Neural cell (in vitro differentiated cells): ENCODE data around the gene PHF21A. TPM values are rescaled to one million over a fixed set of nuclear protein-coding genes. Genes with fewer than 3 reads are reported as not detected.

Experiments used
- H2AFZ ChIP-seq: fragments of 200-600, 300-800 bp; sonication (generic), shearing (Covaris generic); 2 replicates; pipeline ENCODE4 v1.6.0; 2014; ENCODE audit warnings: low read depth, mild to moderate bottlenecking, antibody characterized with exemption, low read length, moderate library complexity
- H3F3A ChIP-seq: fragments of 200-600 bp; shearing (Covaris generic); 2 replicates; pipeline ENCODE4 v1.6.1; 2016; ENCODE audit warnings: mild to moderate bottlenecking, moderate library complexity, mixed read lengths, antibody characterized with exemption, low read length; ENCODE audit not compliant: insufficient read depth, poor library complexity, severe bottlenecking
- H3K27ac ChIP-seq: fragments of 200-600, 300-800 bp; sonication (generic), shearing (Covaris generic); 2 replicates; pipeline ENCODE4 v1.5.1; 2014; ENCODE audit warnings: mild to moderate bottlenecking, low read length, moderate library complexity
- H3K27me3 ChIP-seq: fragments of 300-800, 200-600 bp; sonication (generic), shearing (Covaris generic); 2 replicates; pipeline ENCODE4 v1.6.0; 2014; ENCODE audit warnings: mild to moderate bottlenecking, low read depth, low read length, moderate library complexity; ENCODE audit not compliant: insufficient read depth
- H3K36me3 ChIP-seq: fragments of 300-800, 200-600 bp; sonication (generic), shearing (Covaris generic); 2 replicates; pipeline ENCODE4 v1.5.1; 2014; ENCODE audit warnings: mild to moderate bottlenecking, antibody characterized with exemption, low read length, moderate library complexity; ENCODE audit not compliant: insufficient read depth
- H3K4me2 ChIP-seq: fragments of 300-800, 200-600 bp; sonication (generic), shearing (Covaris generic); 2 replicates; pipeline ENCODE4 v1.6.0; 2014; ENCODE audit warnings: mild to moderate bottlenecking, low read length
- H3K4me3 ChIP-seq: fragments of 300-800, 200-600 bp; sonication (generic), shearing (Covaris generic); 2 replicates; pipeline ENCODE4 v1.5.1; 2014; ENCODE audit warnings: mild to moderate bottlenecking, low read length, moderate library complexity
- H3K79me2 ChIP-seq: fragments of 200-600 bp; shearing (Covaris generic); replicated peaks from 2 replicates; pipeline ENCODE4 v1.6.0; 2014; ENCODE audit warnings: mild to moderate bottlenecking, low read length, moderate library complexity; ENCODE audit not compliant: insufficient read depth
- H3K9ac ChIP-seq: fragments of 300-800, 200-600 bp; sonication (generic), shearing (Covaris generic); 2 replicates; pipeline ENCODE4 v1.6.1; 2016; ENCODE audit warnings: mild to moderate bottlenecking, low read length, mixed read lengths
- H3K9me2 ChIP-seq: fragments of 200-600 bp; shearing (Covaris generic); 2 replicates; pipeline ENCODE4 v1.6.1; 2016; ENCODE audit warnings: mild to moderate bottlenecking, low read length, mixed read lengths; ENCODE audit not compliant: insufficient read depth
- H3K9me3 ChIP-seq: fragments of 200-600, 300-800 bp; sonication (generic), shearing (Covaris generic); 2 replicates; pipeline ENCODE4 v1.6.1; 2016; ENCODE audit warnings: mild to moderate bottlenecking, mixed run types, low read length, moderate library complexity, mixed read lengths
- H4K20me1 ChIP-seq: fragments of 200-600 bp; shearing (Covaris generic); 2 replicates; pipeline ENCODE4 v1.6.1; 2016; ENCODE audit warnings: mild to moderate bottlenecking, mixed run types; ENCODE audit not compliant: insufficient read depth
- CTCF ChIP-seq: fragments of 450-650 bp; IDR thresholded peaks from 2 replicates; pipeline ENCODE4 v1.5.1; 2014; ENCODE audit warnings: antibody characterized with exemption, mild to moderate bottlenecking, moderate library complexity; ENCODE audit not compliant: poor library complexity, severe bottlenecking
- EP300 ChIP-seq: fragments of 450-650 bp; conservative IDR thresholded peaks from 2 replicates; pipeline ENCODE4 v1.6.1; 2014; ENCODE audit warnings: antibody characterized with exemption, mild to moderate bottlenecking, moderate library complexity; ENCODE audit not compliant: poor library complexity, severe bottlenecking
- EZH2 ChIP-seq: fragments of 200-600, 300-800 bp; shearing (Covaris generic), sonication (generic); IDR thresholded peaks from 2 replicates; pipeline ENCODE4 v1.6.1; 2014; ENCODE audit warnings: antibody characterized with exemption, low read length, borderline replicate concordance, mild to moderate bottlenecking; ENCODE audit not compliant: insufficient read depth, poor library complexity, severe bottlenecking
- MXI1 ChIP-seq: fragments of 450-650 bp; conservative IDR thresholded peaks from 2 replicates; pipeline ENCODE4 v1.6.1; 2014; ENCODE audit warnings: antibody characterized with exemption, mild to moderate bottlenecking; ENCODE audit not compliant: poor library complexity, severe bottlenecking
- POLR2AphosphoS5 ChIP-seq: IDR thresholded peaks from 2 replicates; pipeline ENCODE4 v1.6.1; 2012
- RAD21 ChIP-seq: fragments of 450-650 bp; conservative IDR thresholded peaks from 2 replicates; pipeline ENCODE4 v1.6.1; 2014; ENCODE audit warnings: antibody characterized with exemption, mild to moderate bottlenecking, moderate library complexity
- SMC3 ChIP-seq: fragments of 450-650 bp; conservative IDR thresholded peaks from 2 replicates; pipeline ENCODE4 v1.6.1; 2014; ENCODE audit warnings: antibody characterized with exemption, mild to moderate bottlenecking, moderate library complexity; ENCODE audit not compliant: poor library complexity
- TAF1 ChIP-seq: IDR thresholded peaks from 2 replicates; pipeline ENCODE4 v1.6.1; 2012; ENCODE audit warnings: low read depth
- polyA plus RNA-seq: library from polyadenylated mRNA; depleted of rRNA; stranded (reverse); fragments of >200 nt; gene quantifications from 2 replicates; pipeline ENCODE4 v1.2.3, GENCODE V29; 2014
- TF ChIP-seq, protein P1 (sequence below): IDR thresholded peaks from 2 replicates; pipeline ENCODE4 v1.6.1; 2012; ENCODE audit warnings: borderline replicate concordance

PHF21A gene
- polyA plus RNA-seq, 1 donor from 2014 or later = 31.7 TPM

DNA sequence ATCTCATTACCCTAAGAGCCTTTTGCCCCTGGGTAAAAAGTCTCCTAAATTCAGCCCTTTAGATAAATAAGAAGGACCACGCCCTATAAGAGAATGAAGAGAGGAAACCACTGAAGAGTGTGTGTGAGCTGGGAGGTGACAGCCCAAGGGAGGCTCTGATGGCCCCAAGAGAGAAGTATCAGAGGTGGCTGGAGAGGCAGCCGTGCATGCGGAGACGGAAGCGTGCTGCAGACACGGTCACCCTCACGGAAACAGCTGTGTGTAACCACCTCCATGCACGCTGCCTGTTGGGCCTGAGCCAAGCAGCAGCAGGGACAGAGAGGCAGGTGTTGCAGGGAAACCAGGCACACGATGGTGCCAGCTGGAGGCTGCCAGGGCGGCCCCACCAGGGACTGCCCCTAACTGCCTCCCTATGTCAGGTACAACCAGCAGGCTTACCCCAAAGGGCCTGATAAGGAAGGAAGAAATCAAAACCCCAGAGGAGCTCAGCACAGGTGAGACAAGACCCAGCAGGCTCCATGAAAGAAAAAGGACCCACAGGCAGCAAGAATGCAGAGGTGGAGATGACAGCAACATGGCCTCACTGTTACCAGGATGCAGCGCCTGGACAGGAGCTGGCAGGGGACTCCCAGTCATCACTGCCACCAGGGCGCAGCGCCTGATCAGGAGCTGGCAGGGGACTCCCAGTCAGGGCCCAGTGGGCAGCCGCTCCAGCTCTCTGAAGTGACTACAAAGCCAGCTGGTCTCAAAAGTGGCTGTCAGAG, 191.0 kb downstream of the PHF21A start:
- no peak for TF ChIP-seq EP300
- TF ChIP-seq RAD21 = no peak
- TF ChIP-seq, protein P1, sequence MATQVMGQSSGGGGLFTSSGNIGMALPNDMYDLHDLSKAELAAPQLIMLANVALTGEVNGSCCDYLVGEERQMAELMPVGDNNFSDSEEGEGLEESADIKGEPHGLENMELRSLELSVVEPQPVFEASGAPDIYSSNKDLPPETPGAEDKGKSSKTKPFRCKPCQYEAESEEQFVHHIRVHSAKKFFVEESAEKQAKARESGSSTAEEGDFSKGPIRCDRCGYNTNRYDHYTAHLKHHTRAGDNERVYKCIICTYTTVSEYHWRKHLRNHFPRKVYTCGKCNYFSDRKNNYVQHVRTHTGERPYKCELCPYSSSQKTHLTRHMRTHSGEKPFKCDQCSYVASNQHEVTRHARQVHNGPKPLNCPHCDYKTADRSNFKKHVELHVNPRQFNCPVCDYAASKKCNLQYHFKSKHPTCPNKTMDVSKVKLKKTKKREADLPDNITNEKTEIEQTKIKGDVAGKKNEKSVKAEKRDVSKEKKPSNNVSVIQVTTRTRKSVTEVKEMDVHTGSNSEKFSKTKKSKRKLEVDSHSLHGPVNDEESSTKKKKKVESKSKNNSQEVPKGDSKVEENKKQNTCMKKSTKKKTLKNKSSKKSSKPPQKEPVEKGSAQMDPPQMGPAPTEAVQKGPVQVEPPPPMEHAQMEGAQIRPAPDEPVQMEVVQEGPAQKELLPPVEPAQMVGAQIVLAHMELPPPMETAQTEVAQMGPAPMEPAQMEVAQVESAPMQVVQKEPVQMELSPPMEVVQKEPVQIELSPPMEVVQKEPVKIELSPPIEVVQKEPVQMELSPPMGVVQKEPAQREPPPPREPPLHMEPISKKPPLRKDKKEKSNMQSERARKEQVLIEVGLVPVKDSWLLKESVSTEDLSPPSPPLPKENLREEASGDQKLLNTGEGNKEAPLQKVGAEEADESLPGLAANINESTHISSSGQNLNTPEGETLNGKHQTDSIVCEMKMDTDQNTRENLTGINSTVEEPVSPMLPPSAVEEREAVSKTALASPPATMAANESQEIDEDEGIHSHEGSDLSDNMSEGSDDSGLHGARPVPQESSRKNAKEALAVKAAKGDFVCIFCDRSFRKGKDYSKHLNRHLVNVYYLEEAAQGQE = no peak
- TF ChIP-seq CTCF = no peak
- TF ChIP-seq SMC3 = no peak

DNA sequence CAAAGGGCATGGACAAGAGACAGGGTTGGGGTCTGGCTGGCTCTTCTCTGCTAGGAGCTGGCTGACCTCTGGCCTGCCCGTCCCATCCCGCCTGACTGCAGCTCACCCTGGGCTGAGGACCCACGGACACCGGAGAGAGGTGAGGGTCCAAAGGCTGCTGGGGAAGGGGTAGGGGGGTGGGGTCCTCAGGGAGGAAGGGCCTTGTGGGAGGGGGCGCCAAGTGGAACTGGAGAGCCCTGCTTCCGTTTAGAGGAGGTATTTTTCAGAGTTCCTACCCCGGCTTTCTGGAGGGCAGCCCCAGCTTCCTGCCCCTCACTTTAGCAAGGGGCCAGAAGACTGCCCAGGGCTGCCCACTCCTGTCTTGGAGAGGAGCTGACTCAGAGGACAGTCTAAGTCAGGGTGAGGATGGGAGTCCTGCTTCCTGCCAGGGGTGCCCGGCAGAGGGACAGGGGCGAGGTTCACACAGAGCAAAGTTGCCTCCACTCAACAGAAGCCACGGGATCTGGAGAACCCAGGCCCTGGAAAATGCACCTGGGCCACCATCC, 191.7 kb downstream of the PHF21A start:
- Histone ChIP-seq H3K36me3 (peaks cover 7% of the 10 kb centered on the region), H3K4me3 (no peak overlapping the region), H3K27me3 (no peaks in the 10 kb centered on the region), H3K9me2 (no peaks in the 10 kb centered on the region), H3K79me2 (no peaks in the 10 kb centered on the region), H3K9me3 (no peaks in the 10 kb centered on the region), H3K27ac (no peak overlapping the region), H2AFZ (no peak overlapping the region), H3K4me2 (no peak overlapping the region), H4K20me1 (no peaks in the 10 kb centered on the region), H3K9ac (no peak overlapping the region), H3F3A (no peaks in the 10 kb centered on the region)
- TF ChIP-seq CTCF = no peak
- TF ChIP-seq SMC3 = no peak
- no peak for TF ChIP-seq TAF1
- TF ChIP-seq EP300 = no peak
- TF ChIP-seq MXI1 = no peak
- TF ChIP-seq, protein P1 = no peak
- TF ChIP-seq RAD21 = no peak
- no peak for TF ChIP-seq EZH2
- TF ChIP-seq POLR2AphosphoS5 = no peak

More for the DNA sequence above, 191.0 kb downstream of the PHF21A start:
- peaks cover 10% of the 10 kb centered on the region for H3K36me3 ChIP-seq
- H3K9me3 ChIP-seq = no peaks in the 10 kb centered on the region
- H2AFZ ChIP-seq = no peak overlapping the region
- no peaks in the 10 kb centered on the region for H3F3A ChIP-seq
- H3K27ac ChIP-seq = no peak overlapping the region
- H3K9ac ChIP-seq = no peak overlapping the region
- no peak overlapping the region for H3K4me3 ChIP-seq
- no peaks in the 10 kb centered on the region for H3K79me2 ChIP-seq
- no peaks in the 10 kb centered on the region for H3K9me2 ChIP-seq
- no peak overlapping the region for H3K4me2 ChIP-seq
- no peaks in the 10 kb centered on the region for H3K27me3 ChIP-seq
- no peaks in the 10 kb centered on the region for H4K20me1 ChIP-seq
